ENCODE measurements around the gene TMEM17. TPM values are rescaled to one million over a fixed set of nuclear protein-coding genes. Genes with fewer than 3 reads are reported as not detected.
"Not testable (repeated sequence)": the region's sequence is repeated elsewhere in the genome, so short reads cannot be mapped to it uniquely, and the experiment has no call there.

TMEM17 gene
- total RNA-seq, 6 donors from 2014 or later = 1.0 to 4.7 (median 2.2) TPM

- H3K36me3 ChIP-seq = no peaks in the 10 kb centered on the region
- no peaks in the 10 kb centered on the region for H3K27me3 ChIP-seq
- 85 to 89% methylated on average over 5 of the region's 5 CpGs for WGBS, 2 donors
- no peak for DNase-seq
- TF ChIP-seq CTCF (IDR thresholded peaks at IDR 0.05) (no peak), POLR2AphosphoS5 (IDR thresholded peaks at IDR 0.05) (no peak), EP300 (IDR thresholded peaks at IDR 0.05) (no peak), POLR2A (IDR thresholded peaks at IDR 0.05) (no peak)
- H3K27ac ChIP-seq = no peak overlapping the region
- no peaks in the 10 kb centered on the region for H3K4me1 ChIP-seq
- no peak for ATAC-seq (ENCODE audit: low FRiP score in 2 of 2)
- no peaks in the 10 kb centered on the region for H3K9me3 ChIP-seq
- no peak overlapping the region for H3K4me3 ChIP-seq
Observed at GRCh38 chr2:62540408-62541168, 34.6 kb upstream of the TMEM17 start.

GRCh38 chr2:62539606-62540407, 33.8 kb upstream of the TMEM17 start:
- TF ChIP-seq POLR2AphosphoS5 (IDR thresholded peaks at IDR 0.05) (no peak), POLR2A (IDR thresholded peaks at IDR 0.05) (no peak)
- no peaks in the 10 kb centered on the region for H3K36me3 ChIP-seq

GRCh38 chr2:62538756-62539155, 32.8 kb upstream of the TMEM17 start:
- TF ChIP-seq CTCF (IDR thresholded peaks at IDR 0.05) (no peak), POLR2A (IDR thresholded peaks at IDR 0.05) (no peak), EP300 (IDR thresholded peaks at IDR 0.05) (no peak), POLR2AphosphoS5 (IDR thresholded peaks at IDR 0.05) (no peak)
- Histone ChIP-seq H3K4me3 (no peak overlapping the region), H3K27me3 (no peaks in the 10 kb centered on the region), H3K4me1 (no peaks in the 10 kb centered on the region), H3K27ac (no peak overlapping the region), H3K36me3 (no peaks in the 10 kb centered on the region), H3K9me3 (no peaks in the 10 kb centered on the region)
- DNase-seq = no peak
- ATAC-seq (ENCODE audit: low FRiP score in 2 of 2) = no peak
- WGBS, 2 donors = 92 to 95% methylated on average over 1 of the region's 1 CpG

More at GRCh38 chr2:62539606-62540407, 33.8 kb upstream of the TMEM17 start:
- H3K4me3 ChIP-seq = no peak overlapping the region
- H3K4me1 ChIP-seq = no peaks in the 10 kb centered on the region
- H3K27ac ChIP-seq = no peak overlapping the region
- no peak for ATAC-seq (ENCODE audit: low FRiP score in 2 of 2)
- no peaks in the 10 kb centered on the region for H3K9me3 ChIP-seq
- no peaks in the 10 kb centered on the region for H3K27me3 ChIP-seq
- no peak for DNase-seq

- ATAC-seq (ENCODE audit: low FRiP score in 2 of 2) (no peak), DNase-seq (no peak)
- no peak overlapping the region for H3K4me3 ChIP-seq
- WGBS, 2 donors = 94% methylated on average over 8 of the region's 8 CpGs
- H3K36me3 ChIP-seq = no peaks in the 10 kb centered on the region
- H3K27me3 ChIP-seq = no peaks in the 10 kb centered on the region
- H3K9me3 ChIP-seq = peaks cover 0 to 4% (median 0%) of the 10 kb centered on the region in 4 donors
- TF ChIP-seq EP300 (IDR thresholded peaks at IDR 0.05) (no peak), POLR2A (IDR thresholded peaks at IDR 0.05) (no peak), CTCF (IDR thresholded peaks at IDR 0.05) (no peak), POLR2AphosphoS5 (IDR thresholded peaks at IDR 0.05) (no peak)
- no peak overlapping the region for H3K27ac ChIP-seq
- H3K4me1 ChIP-seq = no peaks in the 10 kb centered on the region
Observed at GRCh38 chr2:62537814-62538213, 31.8 kb upstream of the TMEM17 start.

- DNase-seq = peak in 1 of 2 donors; percentile 12
Observed at GRCh38 chr2:62536873-62537547, 31.0 kb upstream of the TMEM17 start.

GRCh38 chr2:62535521-62535920, 29.5 kb upstream of the TMEM17 start:
- not testable (repeated sequence) for H3K27ac ChIP-seq; H3K9me3 ChIP-seq; ATAC-seq (ENCODE audit: low FRiP score in 2 of 2); H3K4me1 ChIP-seq; DNase-seq; H3K4me3 ChIP-seq; H3K36me3 ChIP-seq; H3K27me3 ChIP-seq
- WGBS, 2 donors = 92 to 94% methylated on average over 3 of the region's 3 CpGs

More at GRCh38 chr2:62536873-62537547, 31.0 kb upstream of the TMEM17 start:
- Histone ChIP-seq H3K4me3 (no peak overlapping the region), H3K27ac (no peak overlapping the region), H3K36me3 (no peaks in the 10 kb centered on the region), H3K27me3 (no peaks in the 10 kb centered on the region), H3K9me3 (peaks cover 0 to 4% (median 0%) of the 10 kb centered on the region in 4 donors), H3K4me1 (no peaks in the 10 kb centered on the region)
- TF ChIP-seq POLR2A (IDR thresholded peaks at IDR 0.05) (no peak), POLR2AphosphoS5 (IDR thresholded peaks at IDR 0.05) (no peak), EP300 (IDR thresholded peaks at IDR 0.05) (no peak)
- ATAC-seq (ENCODE audit: low FRiP score in 2 of 2) = no peak
- WGBS, 2 donors = 77 to 86% methylated on average over 7 of the region's 7 CpGs
